Ureter (tissue), 1 donor: ENCODE data around the gene LPAR6. TPM values are rescaled to one million over a fixed set of nuclear protein-coding genes. Genes with fewer than 3 reads are reported as not detected.

Experiments
- DNase-seq: peaks from one replicate; pipeline ENCODE4 v3.0.0-alpha.2; 2020; ENCODE audit warnings: low spot score
- total RNA-seq: library from RNA; stranded (reverse); gene quantifications from one replicate; pipeline ENCODE4 v1.2.4, GENCODE V29; 2023
- donor health status: DM: yes; HTN: yes; CAD: no.

LPAR6 gene
- total RNA-seq, 1 donor from 2014 or later = 38.4 TPM

GRCh38 chr13:48370815-48371214 is 42.1 kb downstream of the LPAR6 start:
- DNase-seq = no peak

GRCh38 chr13:48369988-48370387 is 42.9 kb downstream of the LPAR6 start:
- no peak for DNase-seq

Other genes starting within 250 kb of the LPAR6 start
- 682 TPM for gene ITM2B, start 179.9 kb downstream of the LPAR6 start, total RNA-seq
- 34.8 TPM for gene RB1, start 109.4 kb downstream of the LPAR6 start, total RNA-seq
- 11.5 TPM for gene RCBTB2, start 120.0 kb upstream of the LPAR6 start, total RNA-seq
- gene CYSLTR2, start 240.8 kb upstream of the LPAR6 start, total RNA-seq = 0.23 TPM